ENCODE measurements around the gene CHST3. TPM values are rescaled to one million over a fixed set of nuclear protein-coding genes. Genes with fewer than 3 reads are reported as not detected.

The CHST3 gene
- total RNA-seq, 1 donor from 2014 or later: 41.4 TPM

DNA sequence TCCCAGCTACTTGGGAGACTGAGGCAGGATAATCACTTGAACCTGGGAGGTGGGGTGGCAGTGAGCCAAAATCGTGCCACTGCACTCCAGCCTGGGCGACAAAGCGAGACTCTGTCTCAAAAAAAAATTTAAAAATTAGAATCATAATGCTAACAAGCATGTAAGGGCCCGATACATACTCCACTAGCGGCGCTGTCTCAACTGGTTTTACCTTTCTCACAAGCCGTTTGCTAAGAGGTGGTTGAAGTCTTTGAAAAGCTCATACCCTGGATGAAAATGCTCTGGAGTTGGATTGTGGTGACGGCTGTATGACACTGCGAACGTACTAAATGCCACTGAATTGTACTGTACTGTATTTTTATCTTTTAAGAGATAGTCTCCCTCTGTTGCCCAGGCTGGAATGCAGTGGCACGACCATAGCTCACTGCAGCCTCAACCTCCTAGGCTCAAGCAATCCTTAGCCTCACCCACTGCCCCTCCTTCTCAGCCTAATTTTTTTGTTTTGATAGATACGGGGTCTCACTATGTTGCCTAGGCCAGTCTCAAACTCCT, 94.2 kb downstream of the CHST3 start:
- no peaks in the 10 kb centered on the region for H3K4me1 ChIP-seq
- no peaks in the 10 kb centered on the region for H3K9me3 ChIP-seq
- TF ChIP-seq, protein P1, sequence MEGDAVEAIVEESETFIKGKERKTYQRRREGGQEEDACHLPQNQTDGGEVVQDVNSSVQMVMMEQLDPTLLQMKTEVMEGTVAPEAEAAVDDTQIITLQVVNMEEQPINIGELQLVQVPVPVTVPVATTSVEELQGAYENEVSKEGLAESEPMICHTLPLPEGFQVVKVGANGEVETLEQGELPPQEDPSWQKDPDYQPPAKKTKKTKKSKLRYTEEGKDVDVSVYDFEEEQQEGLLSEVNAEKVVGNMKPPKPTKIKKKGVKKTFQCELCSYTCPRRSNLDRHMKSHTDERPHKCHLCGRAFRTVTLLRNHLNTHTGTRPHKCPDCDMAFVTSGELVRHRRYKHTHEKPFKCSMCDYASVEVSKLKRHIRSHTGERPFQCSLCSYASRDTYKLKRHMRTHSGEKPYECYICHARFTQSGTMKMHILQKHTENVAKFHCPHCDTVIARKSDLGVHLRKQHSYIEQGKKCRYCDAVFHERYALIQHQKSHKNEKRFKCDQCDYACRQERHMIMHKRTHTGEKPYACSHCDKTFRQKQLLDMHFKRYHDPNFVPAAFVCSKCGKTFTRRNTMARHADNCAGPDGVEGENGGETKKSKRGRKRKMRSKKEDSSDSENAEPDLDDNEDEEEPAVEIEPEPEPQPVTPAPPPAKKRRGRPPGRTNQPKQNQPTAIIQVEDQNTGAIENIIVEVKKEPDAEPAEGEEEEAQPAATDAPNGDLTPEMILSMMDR (IDR thresholded peaks at IDR 0.05): no peak
- no peaks in the 10 kb centered on the region for H3K27me3 ChIP-seq
- no peak overlapping the region for H3K4me3 ChIP-seq
- no peak for DNase-seq (ENCODE audit: low spot score in 2 of 2)
- no peaks in the 10 kb centered on the region for H3K36me3 ChIP-seq
- H3K27ac ChIP-seq: no peak overlapping the region
- intact Hi-C loops (cut with DNase I): no loop called here

DNA sequence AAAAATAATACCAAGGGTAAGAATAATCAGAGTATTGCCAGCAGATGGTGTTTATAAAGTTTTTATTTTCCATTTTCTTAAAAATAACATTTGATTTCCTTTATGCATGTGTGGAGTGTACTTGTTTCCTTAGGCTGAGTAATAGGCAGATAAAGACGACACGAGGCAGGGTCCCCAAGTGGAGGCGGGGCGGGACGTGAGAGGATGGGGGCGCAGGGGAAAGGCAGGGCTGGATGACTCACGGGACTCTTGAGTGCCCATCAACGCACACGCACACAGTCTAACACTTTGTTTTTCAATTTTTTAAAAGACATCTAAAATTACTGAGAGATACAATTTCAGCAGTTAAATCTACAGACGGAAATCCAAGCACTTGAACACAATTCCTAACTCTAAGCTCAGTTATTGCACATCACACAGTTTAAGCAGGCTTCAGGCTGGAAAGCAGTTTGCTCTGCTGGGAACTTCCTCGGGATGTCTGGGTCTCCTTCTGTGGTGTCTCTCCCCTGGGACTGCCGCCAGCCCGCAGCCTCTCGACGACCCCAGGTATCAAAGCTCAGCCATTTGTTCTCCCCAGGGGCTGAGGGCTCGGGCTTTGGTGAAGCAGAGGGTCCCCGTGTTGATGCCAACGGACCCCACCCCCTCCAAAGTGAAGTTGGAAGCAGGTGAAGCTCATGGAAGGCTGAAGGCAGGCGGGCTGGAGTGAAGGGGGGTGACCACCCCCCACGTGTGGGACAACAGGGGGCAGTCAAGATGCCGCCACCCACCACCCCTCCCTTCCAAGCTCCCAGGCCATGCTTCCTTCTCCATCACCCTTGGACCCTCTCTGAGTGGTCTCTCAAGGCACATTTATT, 95.0 kb downstream of the CHST3 start:
- H3K27me3 ChIP-seq: no peaks in the 10 kb centered on the region
- DNase-seq (ENCODE audit: low spot score in 2 of 2): no peak
- H3K27ac ChIP-seq: no peak overlapping the region
- no peaks in the 10 kb centered on the region for H3K9me3 ChIP-seq
- H3K36me3 ChIP-seq: no peaks in the 10 kb centered on the region
- no peaks in the 10 kb centered on the region for H3K4me1 ChIP-seq
- no peak overlapping the region for H3K4me3 ChIP-seq
- intact Hi-C loops (cut with DNase I): no loop called here
- TF ChIP-seq, protein P1 (IDR thresholded peaks at IDR 0.05): no peak

DNA sequence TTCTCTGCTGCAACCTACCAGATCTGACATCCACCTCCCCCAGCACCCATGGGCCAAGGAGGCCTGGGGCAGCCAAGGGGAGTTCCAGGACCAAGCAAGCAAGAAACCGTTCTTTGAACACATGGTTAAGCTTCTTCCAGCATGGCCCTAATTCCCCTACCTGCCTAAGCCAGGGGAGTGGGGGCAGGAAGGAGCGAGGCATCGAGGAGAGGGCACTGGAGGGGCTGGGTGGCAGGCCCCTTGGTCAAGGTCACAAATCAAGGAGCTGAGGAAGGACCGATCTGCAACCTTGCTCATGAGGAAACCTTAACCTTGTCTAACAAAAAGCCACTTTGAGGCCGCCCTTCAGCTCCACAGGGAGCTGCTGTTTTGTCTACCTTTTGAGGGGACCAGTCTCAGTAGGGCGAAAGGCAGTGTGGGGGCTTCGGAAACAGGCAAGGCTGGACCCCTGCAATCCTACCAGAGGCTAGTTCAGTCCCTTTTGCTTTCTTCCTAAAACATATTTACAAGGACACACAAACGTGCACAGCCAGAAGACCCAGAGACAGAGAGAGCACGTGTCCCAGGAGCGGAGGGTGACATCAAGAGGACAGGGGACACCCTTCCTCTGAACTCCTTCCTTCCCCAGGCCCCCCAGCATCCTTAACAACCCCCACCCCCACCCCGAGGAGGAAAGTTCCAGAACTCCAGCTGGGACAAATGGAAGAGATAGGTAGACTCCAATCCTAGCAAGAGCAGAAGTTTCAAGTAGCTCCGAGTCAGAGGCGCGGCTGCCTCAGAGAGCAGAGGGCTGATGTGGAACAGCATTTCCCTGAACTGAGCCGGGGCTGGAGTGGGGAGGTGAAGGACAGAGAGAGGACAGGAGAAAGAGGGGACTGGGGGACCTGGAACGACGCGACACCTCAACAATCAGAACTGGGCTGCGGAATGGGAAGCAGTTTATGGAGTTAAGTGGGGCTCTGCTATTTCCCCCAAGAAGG, 95.9 kb downstream of the CHST3 start:
- intact Hi-C loops (cut with DNase I): no loop called here
- Histone ChIP-seq H3K27me3 (no peaks in the 10 kb centered on the region), H3K9me3 (no peaks in the 10 kb centered on the region), H3K4me3 (no peak overlapping the region), H3K27ac (no peak overlapping the region), H3K36me3 (no peaks in the 10 kb centered on the region), H3K4me1 (no peaks in the 10 kb centered on the region)
- TF ChIP-seq, protein P1 (IDR thresholded peaks at IDR 0.05): no peak
- DNase-seq (ENCODE audit: low spot score in 2 of 2): no peak

DNA sequence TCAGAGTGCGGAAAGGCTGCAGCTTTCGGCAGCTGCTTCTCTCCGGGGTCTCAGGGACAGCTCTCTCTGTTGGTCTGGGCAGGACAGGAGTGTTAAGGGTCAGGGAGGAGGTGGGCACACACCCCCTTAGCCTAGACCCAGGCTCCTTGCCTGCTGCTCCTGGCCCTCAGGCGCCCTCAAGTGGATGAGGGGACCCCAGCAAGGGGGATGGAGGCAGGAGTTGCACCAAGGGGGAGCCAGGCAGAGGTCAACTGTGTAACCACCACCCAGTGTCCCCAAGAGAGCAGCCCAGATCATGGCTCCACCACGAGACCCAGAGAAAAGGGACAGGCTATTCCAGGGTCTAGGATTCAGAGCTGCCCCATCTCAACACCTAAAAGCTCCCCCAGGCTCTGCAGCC, 97.3 kb downstream of the CHST3 start:
- H3K27me3 ChIP-seq: no peaks in the 10 kb centered on the region
- H3K27ac ChIP-seq: no peak overlapping the region
- H3K4me1 ChIP-seq: no peaks in the 10 kb centered on the region
- no peak overlapping the region for H3K4me3 ChIP-seq
- intact Hi-C loops (cut with DNase I): no loop called here
- no peaks in the 10 kb centered on the region for H3K9me3 ChIP-seq
- H3K36me3 ChIP-seq: no peaks in the 10 kb centered on the region
- DNase-seq (ENCODE audit: low spot score in 2 of 2): no peak
- TF ChIP-seq, protein P1 (IDR thresholded peaks at IDR 0.05): no peak

DNA sequence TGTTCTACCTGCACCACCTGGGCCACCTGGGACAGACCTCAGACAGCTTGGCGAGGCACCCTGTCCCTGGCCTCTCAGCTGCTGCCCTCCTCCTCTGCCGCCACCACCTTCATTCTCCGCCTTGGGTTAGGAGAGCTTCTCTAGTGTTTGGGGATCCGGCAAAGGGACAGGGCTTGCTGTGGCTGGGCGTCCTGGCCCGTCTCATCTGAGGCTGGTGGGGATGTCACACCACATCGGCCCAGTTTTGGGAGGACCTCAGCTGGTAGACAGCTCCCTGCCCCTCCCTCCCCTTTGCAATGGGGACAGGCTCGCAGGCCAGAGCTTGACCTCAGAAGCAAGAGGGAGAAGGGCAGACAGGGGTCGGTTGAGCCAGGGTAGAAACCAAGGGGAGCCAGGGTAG, 97.7 kb downstream of the CHST3 start:
- intact Hi-C loops (cut with DNase I): no loop called here
- no peaks in the 10 kb centered on the region for H3K9me3 ChIP-seq
- no peak for DNase-seq (ENCODE audit: low spot score in 2 of 2)
- H3K4me3 ChIP-seq: no peak overlapping the region
- no peak overlapping the region for H3K27ac ChIP-seq
- no peaks in the 10 kb centered on the region for H3K36me3 ChIP-seq
- H3K27me3 ChIP-seq: no peaks in the 10 kb centered on the region
- no peaks in the 10 kb centered on the region for H3K4me1 ChIP-seq
- TF ChIP-seq, protein P1 (IDR thresholded peaks at IDR 0.05): no peak

Measured in ascending aorta (tissue), 2 donors.